ENCODE results near the gene VPS50.
A peak's percentile ranks its signal among the peaks of the same experiment; 100 is the strongest.

Gene VPS50, protein sequence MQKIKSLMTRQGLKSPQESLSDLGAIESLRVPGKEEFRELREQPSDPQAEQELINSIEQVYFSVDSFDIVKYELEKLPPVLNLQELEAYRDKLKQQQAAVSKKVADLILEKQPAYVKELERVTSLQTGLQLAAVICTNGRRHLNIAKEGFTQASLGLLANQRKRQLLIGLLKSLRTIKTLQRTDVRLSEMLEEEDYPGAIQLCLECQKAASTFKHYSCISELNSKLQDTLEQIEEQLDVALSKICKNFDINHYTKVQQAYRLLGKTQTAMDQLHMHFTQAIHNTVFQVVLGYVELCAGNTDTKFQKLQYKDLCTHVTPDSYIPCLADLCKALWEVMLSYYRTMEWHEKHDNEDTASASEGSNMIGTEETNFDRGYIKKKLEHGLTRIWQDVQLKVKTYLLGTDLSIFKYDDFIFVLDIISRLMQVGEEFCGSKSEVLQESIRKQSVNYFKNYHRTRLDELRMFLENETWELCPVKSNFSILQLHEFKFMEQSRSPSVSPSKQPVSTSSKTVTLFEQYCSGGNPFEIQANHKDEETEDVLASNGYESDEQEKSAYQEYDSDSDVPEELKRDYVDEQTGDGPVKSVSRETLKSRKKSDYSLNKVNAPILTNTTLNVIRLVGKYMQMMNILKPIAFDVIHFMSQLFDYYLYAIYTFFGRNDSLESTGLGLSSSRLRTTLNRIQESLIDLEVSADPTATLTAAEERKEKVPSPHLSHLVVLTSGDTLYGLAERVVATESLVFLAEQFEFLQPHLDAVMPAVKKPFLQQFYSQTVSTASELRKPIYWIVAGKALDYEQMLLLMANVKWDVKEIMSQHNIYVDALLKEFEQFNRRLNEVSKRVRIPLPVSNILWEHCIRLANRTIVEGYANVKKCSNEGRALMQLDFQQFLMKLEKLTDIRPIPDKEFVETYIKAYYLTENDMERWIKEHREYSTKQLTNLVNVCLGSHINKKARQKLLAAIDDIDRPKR

DNA sequence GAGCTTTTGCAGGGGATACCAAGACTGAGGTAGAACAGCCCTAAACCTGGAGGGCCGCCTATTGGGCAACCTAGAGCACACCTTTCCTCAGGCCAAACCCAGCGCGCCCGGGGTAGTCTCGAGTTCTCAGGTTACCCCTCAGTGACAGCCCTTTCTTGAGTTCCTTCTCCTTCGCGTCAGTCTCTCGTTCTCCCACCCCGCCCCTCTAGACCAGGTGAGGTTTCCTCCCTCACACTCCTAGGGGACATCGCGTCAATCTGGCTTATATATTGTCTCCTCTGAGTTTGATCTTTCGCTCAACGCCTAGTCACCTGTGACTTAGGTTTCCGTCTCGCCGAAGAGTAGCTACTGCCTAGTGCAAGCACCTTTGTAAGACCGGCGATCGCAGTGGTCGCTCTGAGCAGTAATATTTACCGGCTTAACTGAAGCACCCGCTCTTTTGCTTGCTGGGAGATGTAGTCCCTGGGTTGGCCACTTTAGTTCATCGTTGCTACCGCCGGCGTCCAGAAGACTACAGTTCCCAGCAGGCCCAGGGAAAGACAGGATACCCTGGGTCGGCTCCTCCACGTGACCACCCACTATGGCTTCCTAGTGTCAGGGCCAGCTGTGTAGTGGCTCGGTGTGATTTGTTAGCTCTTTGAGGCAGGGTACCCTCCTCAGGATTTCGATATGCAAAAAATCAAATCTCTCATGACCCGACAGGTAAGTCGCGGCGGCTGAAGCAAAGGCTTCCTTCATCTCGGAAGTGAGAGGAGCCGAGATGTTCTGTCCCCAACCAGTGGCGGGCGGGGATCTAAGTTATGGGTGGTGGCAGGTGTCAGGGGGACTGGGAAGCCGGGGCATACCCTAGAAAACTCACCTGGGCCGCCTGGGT lies at the start of gene VPS50:
Gene VPS50 (plus strand): TSS at position 568 of the 874 bp plus-strand sequence. CDS start 102 bp downstream, at position 670.
- peak within 1 kb of the TSS; percentile 75 for H3K9ac ChIP-seq (ENCODE audit: low read length)
- no peaks in the 10 kb centered on the region for H3K27me3 ChIP-seq (ENCODE audit: control insufficient read depth in 1 of 2, insufficient read depth in 2 of 2, low read length in 2 of 2)
- no peaks in the 10 kb centered on the region for H3K36me3 ChIP-seq (ENCODE audit: insufficient read depth, low read length)
- peak within 1 kb of the TSS; percentile 95 to 97 for H3K4me3 ChIP-seq (ENCODE audit: low read depth in 1 of 2, low read length in 2 of 2)
- H3K9me3 ChIP-seq (ENCODE audit: low read length): no peaks in the 10 kb centered on the region
- peak within 1 kb of the TSS; percentile 82 for H3K27ac ChIP-seq (ENCODE audit: low read depth, low read length)
- H3K4me1 ChIP-seq (ENCODE audit: insufficient read depth, low read length): no peaks in the 10 kb centered on the region

- Histone ChIP-seq H3K9ac (ENCODE audit: low read length) (no peak overlapping the region), H3K27ac (ENCODE audit: low read depth, low read length) (no peak overlapping the region), H3K4me3 (ENCODE audit: low read depth in 1 of 2, low read length in 2 of 2) (no peak overlapping the region), H3K9me3 (ENCODE audit: low read length) (no peaks in the 10 kb centered on the region), H3K4me1 (ENCODE audit: insufficient read depth, low read length) (no peaks in the 10 kb centered on the region), H3K27me3 (ENCODE audit: control insufficient read depth in 1 of 2, insufficient read depth in 2 of 2, low read length in 2 of 2) (no peaks in the 10 kb centered on the region), H3K36me3 (ENCODE audit: insufficient read depth, low read length) (no peaks in the 10 kb centered on the region)
Measured at GRCh38 chr7:93185303-93186027, 46.7 kb upstream of the VPS50 start.

GRCh38 chr7:93188870-93189634 lies 43.1 kb upstream of the VPS50 start:
- Histone ChIP-seq H3K27ac (ENCODE audit: low read depth, low read length) (no peak overlapping the region), H3K27me3 (ENCODE audit: control insufficient read depth in 1 of 2, insufficient read depth in 2 of 2, low read length in 2 of 2) (no peaks in the 10 kb centered on the region), H3K9me3 (ENCODE audit: low read length) (no peaks in the 10 kb centered on the region), H3K9ac (ENCODE audit: low read length) (no peak overlapping the region), H3K36me3 (ENCODE audit: insufficient read depth, low read length) (no peaks in the 10 kb centered on the region), H3K4me1 (ENCODE audit: insufficient read depth, low read length) (no peaks in the 10 kb centered on the region), H3K4me3 (ENCODE audit: low read depth in 1 of 2, low read length in 2 of 2) (no peak overlapping the region)

GRCh38 chr7:93194386-93194785 lies 37.8 kb upstream of the VPS50 start:
- Histone ChIP-seq H3K27ac (ENCODE audit: low read depth, low read length) (no peak overlapping the region), H3K36me3 (ENCODE audit: insufficient read depth, low read length) (no peaks in the 10 kb centered on the region), H3K27me3 (ENCODE audit: control insufficient read depth in 1 of 2, insufficient read depth in 2 of 2, low read length in 2 of 2) (no peaks in the 10 kb centered on the region), H3K9ac (ENCODE audit: low read length) (no peak overlapping the region), H3K4me3 (ENCODE audit: low read depth in 1 of 2, low read length in 2 of 2) (no peak overlapping the region), H3K4me1 (ENCODE audit: insufficient read depth, low read length) (no peaks in the 10 kb centered on the region), H3K9me3 (ENCODE audit: low read length) (no peaks in the 10 kb centered on the region)

DNA sequence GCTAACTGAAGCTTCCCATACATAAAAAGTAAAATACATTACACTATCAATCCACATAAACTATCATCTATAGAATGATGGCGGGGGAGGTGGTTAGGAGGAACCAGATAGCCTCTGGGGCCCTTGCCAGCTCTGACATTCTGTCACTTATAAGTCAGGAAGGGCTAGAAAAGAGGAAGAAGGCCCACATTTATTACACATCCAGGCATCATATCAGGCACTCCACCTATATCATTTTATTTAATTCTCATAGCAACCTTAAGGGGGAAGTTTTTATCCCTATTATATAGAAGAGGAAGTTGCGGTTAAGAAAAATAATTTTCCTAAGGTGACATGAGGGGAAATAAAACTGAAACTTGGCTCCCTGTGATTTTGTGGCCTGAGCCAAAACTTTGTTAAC lies 35.8 kb upstream of the VPS50 start:
- no peak overlapping the region for H3K27ac ChIP-seq (ENCODE audit: low read depth, low read length)
- no peaks in the 10 kb centered on the region for H3K4me1 ChIP-seq (ENCODE audit: insufficient read depth, low read length)
- H3K9me3 ChIP-seq (ENCODE audit: low read length): no peaks in the 10 kb centered on the region
- no peak overlapping the region for H3K4me3 ChIP-seq (ENCODE audit: low read depth in 1 of 2, low read length in 2 of 2)
- no peaks in the 10 kb centered on the region for H3K36me3 ChIP-seq (ENCODE audit: insufficient read depth, low read length)
- no peak overlapping the region for H3K9ac ChIP-seq (ENCODE audit: low read length)
- H3K27me3 ChIP-seq (ENCODE audit: control insufficient read depth in 1 of 2, insufficient read depth in 2 of 2, low read length in 2 of 2): no peaks in the 10 kb centered on the region

- Histone ChIP-seq H3K4me1 (ENCODE audit: insufficient read depth, low read length) (no peaks in the 10 kb centered on the region), H3K4me3 (ENCODE audit: low read depth in 1 of 2, low read length in 2 of 2) (no peak overlapping the region), H3K27ac (ENCODE audit: low read depth, low read length) (no peak overlapping the region), H3K36me3 (ENCODE audit: insufficient read depth, low read length) (no peaks in the 10 kb centered on the region), H3K27me3 (ENCODE audit: control insufficient read depth in 1 of 2, insufficient read depth in 2 of 2, low read length in 2 of 2) (no peaks in the 10 kb centered on the region), H3K9me3 (ENCODE audit: low read length) (no peaks in the 10 kb centered on the region), H3K9ac (ENCODE audit: low read length) (no peak overlapping the region)
Measured at GRCh38 chr7:93198472-93198871, 33.7 kb upstream of the VPS50 start.

- no peak overlapping the region for H3K27ac ChIP-seq (ENCODE audit: low read depth, low read length)
- H3K27me3 ChIP-seq (ENCODE audit: control insufficient read depth in 1 of 2, insufficient read depth in 2 of 2, low read length in 2 of 2): no peaks in the 10 kb centered on the region
- H3K36me3 ChIP-seq (ENCODE audit: insufficient read depth, low read length): no peaks in the 10 kb centered on the region
- no peak overlapping the region for H3K4me3 ChIP-seq (ENCODE audit: low read depth in 1 of 2, low read length in 2 of 2)
- no peak overlapping the region for H3K9ac ChIP-seq (ENCODE audit: low read length)
- H3K4me1 ChIP-seq (ENCODE audit: insufficient read depth, low read length): no peaks in the 10 kb centered on the region
- no peaks in the 10 kb centered on the region for H3K9me3 ChIP-seq (ENCODE audit: low read length)
Measured at GRCh38 chr7:93202594-93203250, 29.4 kb upstream of the VPS50 start.

DNA sequence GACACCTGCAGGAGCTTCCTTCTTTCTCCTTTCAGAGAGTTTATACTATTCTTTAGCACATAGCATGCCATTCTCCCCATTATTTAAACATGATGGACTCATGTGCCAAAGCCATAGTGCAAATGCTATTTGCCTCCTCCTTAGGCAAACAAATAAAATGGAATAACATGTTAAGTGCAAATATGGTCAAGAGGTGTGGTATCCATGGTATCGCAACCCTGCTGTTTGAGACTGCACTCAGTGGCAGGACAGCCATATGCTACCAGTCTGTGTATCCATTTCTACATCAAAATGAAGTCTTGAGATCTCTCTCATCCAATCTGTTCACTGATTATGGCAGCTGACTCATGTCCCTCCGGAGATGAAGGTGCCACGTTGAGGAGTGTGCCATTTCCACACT lies 28.7 kb upstream of the VPS50 start:
- no peak overlapping the region for H3K9ac ChIP-seq (ENCODE audit: low read length)
- H3K27ac ChIP-seq (ENCODE audit: low read depth, low read length): no peak overlapping the region
- no peaks in the 10 kb centered on the region for H3K9me3 ChIP-seq (ENCODE audit: low read length)
- H3K4me3 ChIP-seq (ENCODE audit: low read depth in 1 of 2, low read length in 2 of 2): no peak overlapping the region
- no peaks in the 10 kb centered on the region for H3K27me3 ChIP-seq (ENCODE audit: control insufficient read depth in 1 of 2, insufficient read depth in 2 of 2, low read length in 2 of 2)
- no peaks in the 10 kb centered on the region for H3K36me3 ChIP-seq (ENCODE audit: insufficient read depth, low read length)
- no peaks in the 10 kb centered on the region for H3K4me1 ChIP-seq (ENCODE audit: insufficient read depth, low read length)

- no peaks in the 10 kb centered on the region for H3K4me1 ChIP-seq (ENCODE audit: insufficient read depth, low read length)
- H3K36me3 ChIP-seq (ENCODE audit: insufficient read depth, low read length): no peaks in the 10 kb centered on the region
- no peaks in the 10 kb centered on the region for H3K9me3 ChIP-seq (ENCODE audit: low read length)
- no peak overlapping the region for H3K9ac ChIP-seq (ENCODE audit: low read length)
- H3K27ac ChIP-seq (ENCODE audit: low read depth, low read length): no peak overlapping the region
- no peak overlapping the region for H3K4me3 ChIP-seq (ENCODE audit: low read depth in 1 of 2, low read length in 2 of 2)
- H3K27me3 ChIP-seq (ENCODE audit: control insufficient read depth in 1 of 2, insufficient read depth in 2 of 2, low read length in 2 of 2): no peaks in the 10 kb centered on the region
Measured at GRCh38 chr7:93205046-93205445, 27.1 kb upstream of the VPS50 start.

All from muscle layer of colon (tissue), 2 donors.